ENCODE data around the gene OIT3. TPM values are rescaled to one million over a fixed set of nuclear protein-coding genes. Genes with fewer than 3 reads are reported as not detected.
"Not testable (repeated sequence)": the region's sequence is repeated elsewhere in the genome, so short reads cannot be mapped to it uniquely, and the experiment has no call there.

Gene OIT3
- total RNA-seq, 1 donor from 2014 or later = not detected

DNA sequence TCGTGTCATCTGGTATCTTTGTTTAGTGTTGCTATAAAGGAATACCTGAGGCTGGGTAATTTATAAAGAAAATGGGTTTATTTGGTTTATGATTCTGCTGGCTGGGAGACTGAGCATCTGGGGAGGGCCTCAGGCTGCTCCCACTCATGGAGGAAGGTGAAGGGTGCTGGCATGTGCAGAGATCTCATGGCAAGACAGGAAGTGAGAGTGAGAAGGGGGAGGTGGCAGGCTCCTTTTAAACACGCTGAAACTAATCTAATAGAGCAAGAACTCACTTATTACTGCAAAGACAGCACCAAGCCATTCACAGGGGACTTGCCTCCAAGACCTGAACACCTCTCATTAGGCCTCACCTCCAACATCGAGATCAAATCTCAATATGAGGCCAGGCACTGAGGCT is 11.3 kb downstream of the OIT3 start:
- Histone ChIP-seq H3K9me3 (no peaks in the 10 kb centered on the region), H3K27ac (no peak overlapping the region), H3K36me3 (no peaks in the 10 kb centered on the region), H3K4me1 (no peaks in the 10 kb centered on the region), H3K4me3 (no peak overlapping the region), H3K27me3 (no peaks in the 10 kb centered on the region)
- ATAC-seq = no peak
- DNase-seq = no peak
- no peak for TF ChIP-seq CTCF (IDR thresholded peaks at IDR 0.05)
- intact Hi-C loops (cut with DNase I) = no loop called here

DNA sequence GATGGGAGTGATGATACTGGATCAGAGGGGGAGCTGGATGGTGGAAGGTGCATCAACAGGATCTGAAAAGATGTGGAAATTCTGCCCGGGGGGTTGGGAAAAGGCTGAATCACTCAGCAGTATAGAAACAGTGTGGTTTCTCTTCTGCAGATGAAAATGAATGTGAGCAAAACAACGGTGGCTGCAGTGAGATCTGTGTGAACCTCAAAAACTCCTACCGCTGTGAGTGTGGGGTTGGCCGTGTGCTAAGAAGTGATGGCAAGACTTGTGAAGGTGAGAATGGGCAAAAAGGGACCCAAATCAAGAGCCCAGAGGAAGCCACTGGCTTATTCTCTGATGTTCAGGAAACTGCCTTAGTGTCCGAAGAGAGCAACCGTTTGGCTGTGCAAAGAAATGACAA is 12.9 kb downstream of the OIT3 start:
- Histone ChIP-seq H3K27ac (no peak overlapping the region), H3K4me3 (no peak overlapping the region), H3K4me1 (no peaks in the 10 kb centered on the region), H3K9me3 (no peaks in the 10 kb centered on the region), H3K27me3 (no peaks in the 10 kb centered on the region), H3K36me3 (no peaks in the 10 kb centered on the region)
- TF ChIP-seq CTCF (IDR thresholded peaks at IDR 0.05) = no peak
- DNase-seq (no peak), ATAC-seq (no peak)
- intact Hi-C loops (cut with DNase I) = no loop called here

DNA sequence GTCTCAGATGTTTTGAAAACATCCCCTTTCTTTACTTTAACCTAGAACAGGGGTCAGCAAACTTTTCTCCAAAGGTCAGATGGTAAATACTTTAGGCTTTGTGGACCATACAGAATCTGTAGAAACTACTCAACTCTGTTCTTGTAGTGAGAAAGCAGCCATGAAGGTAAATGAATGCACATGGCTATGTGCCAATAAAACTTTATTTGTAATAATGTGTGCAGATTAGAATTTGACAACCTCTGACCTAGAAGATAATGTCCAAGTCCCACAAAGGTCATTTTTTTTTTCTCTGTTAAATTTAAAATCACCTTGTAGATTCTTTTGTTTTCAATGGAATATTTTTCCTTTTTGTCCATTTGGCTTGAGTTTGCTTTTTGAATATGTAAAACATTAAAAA is 17.2 kb downstream of the OIT3 start:
- Histone ChIP-seq H3K36me3 (no peaks in the 10 kb centered on the region), H3K27me3 (no peaks in the 10 kb centered on the region), H3K4me3 (no peak overlapping the region), H3K4me1 (no peaks in the 10 kb centered on the region), H3K27ac (no peak overlapping the region), H3K9me3 (no peaks in the 10 kb centered on the region)
- ATAC-seq = no peak
- intact Hi-C loops (cut with DNase I) = no loop called here
- TF ChIP-seq CTCF (IDR thresholded peaks at IDR 0.05) = no peak
- DNase-seq = no peak

GRCh38 chr10:72911758-72912157 is 18.2 kb downstream of the OIT3 start:
- H3K4me1 ChIP-seq = no peaks in the 10 kb centered on the region
- ATAC-seq = no peak
- H3K27ac ChIP-seq = no peak overlapping the region
- H3K9me3 ChIP-seq = no peaks in the 10 kb centered on the region
- no peak overlapping the region for H3K4me3 ChIP-seq
- no peak for TF ChIP-seq CTCF (IDR thresholded peaks at IDR 0.05)
- no peaks in the 10 kb centered on the region for H3K36me3 ChIP-seq
- intact Hi-C loops (cut with DNase I) = no loop called here
- DNase-seq = no peak
- no peaks in the 10 kb centered on the region for H3K27me3 ChIP-seq

- Histone ChIP-seq H3K9me3 (no peaks in the 10 kb centered on the region), H3K27ac (no peak overlapping the region), H3K4me3 (no peak overlapping the region), H3K4me1 (no peaks in the 10 kb centered on the region), H3K27me3 (no peaks in the 10 kb centered on the region), H3K36me3 (no peaks in the 10 kb centered on the region)
- TF ChIP-seq CTCF (IDR thresholded peaks at IDR 0.05) = no peak
- intact Hi-C loops (cut with DNase I) = no loop called here
- DNase-seq (no peak), ATAC-seq (no peak)
Observed at GRCh38 chr10:72912736-72913135, 19.2 kb downstream of the OIT3 start.

DNA sequence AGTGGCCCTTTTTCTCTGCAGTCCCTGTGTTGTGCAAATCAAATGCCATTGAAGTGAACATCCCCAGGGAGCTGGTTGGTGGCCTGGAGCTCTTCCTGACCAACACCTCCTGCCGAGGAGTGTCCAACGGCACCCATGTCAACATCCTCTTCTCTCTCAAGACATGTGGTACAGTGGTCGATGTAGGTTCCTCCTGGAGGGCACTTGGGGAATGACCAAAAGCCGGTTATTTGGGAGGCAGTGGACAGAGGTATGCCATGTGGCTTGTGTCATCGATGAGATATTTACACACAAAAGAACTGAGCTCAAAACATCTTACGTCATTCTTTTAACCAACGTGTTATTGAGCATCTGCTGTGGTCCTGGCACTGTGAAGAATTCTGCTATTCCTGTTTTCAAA is 19.7 kb downstream of the OIT3 start:
- Histone ChIP-seq H3K4me3 (no peak overlapping the region), H3K36me3 (no peaks in the 10 kb centered on the region), H3K9me3 (no peaks in the 10 kb centered on the region), H3K4me1 (no peaks in the 10 kb centered on the region), H3K27me3 (no peaks in the 10 kb centered on the region), H3K27ac (no peak overlapping the region)
- intact Hi-C loops (cut with DNase I) = no loop called here
- ATAC-seq = no peak
- no peak for TF ChIP-seq CTCF (IDR thresholded peaks at IDR 0.05)
- no peak for DNase-seq

DNA sequence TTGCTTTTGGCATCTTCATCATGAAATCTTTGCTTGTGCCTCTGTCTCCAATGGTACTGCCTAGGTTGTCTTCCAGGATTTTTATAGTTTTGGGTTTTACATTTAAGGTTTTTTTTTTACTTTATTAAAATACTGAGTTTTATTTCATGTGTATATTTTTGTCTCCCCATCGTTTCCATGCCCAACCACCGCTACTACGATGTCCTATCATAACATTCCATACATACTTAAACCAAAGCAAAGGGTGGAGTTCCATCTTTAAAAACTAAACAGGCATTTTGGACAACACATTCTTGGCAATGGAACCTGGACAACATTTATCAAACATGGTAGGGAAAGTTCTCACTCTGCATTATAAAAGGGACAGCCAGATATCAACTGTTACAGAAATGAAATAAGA is 23.7 kb downstream of the OIT3 start:
- H3K27me3 ChIP-seq; H3K27ac ChIP-seq; intact Hi-C loops (cut with DNase I); H3K4me3 ChIP-seq; H3K9me3 ChIP-seq; H3K4me1 ChIP-seq; H3K36me3 ChIP-seq; DNase-seq; ATAC-seq: not testable (repeated sequence)

- ATAC-seq; H3K27ac ChIP-seq; H3K36me3 ChIP-seq; H3K4me3 ChIP-seq; H3K4me1 ChIP-seq; H3K27me3 ChIP-seq; intact Hi-C loops (cut with DNase I); DNase-seq; H3K9me3 ChIP-seq: not testable (repeated sequence)
Observed at GRCh38 chr10:72917803-72918332, 24.3 kb downstream of the OIT3 start.
